Glomerular visceral epithelial cell (primary cell): ENCODE measurements around the gene RNF212.

Source experiments
- DNase-seq: peaks from one replicate; pipeline ENCODE4 v3.0.0-alpha.2; 2016; ENCODE audit errors: extremely low spot score

The RNF212 gene

DNA sequence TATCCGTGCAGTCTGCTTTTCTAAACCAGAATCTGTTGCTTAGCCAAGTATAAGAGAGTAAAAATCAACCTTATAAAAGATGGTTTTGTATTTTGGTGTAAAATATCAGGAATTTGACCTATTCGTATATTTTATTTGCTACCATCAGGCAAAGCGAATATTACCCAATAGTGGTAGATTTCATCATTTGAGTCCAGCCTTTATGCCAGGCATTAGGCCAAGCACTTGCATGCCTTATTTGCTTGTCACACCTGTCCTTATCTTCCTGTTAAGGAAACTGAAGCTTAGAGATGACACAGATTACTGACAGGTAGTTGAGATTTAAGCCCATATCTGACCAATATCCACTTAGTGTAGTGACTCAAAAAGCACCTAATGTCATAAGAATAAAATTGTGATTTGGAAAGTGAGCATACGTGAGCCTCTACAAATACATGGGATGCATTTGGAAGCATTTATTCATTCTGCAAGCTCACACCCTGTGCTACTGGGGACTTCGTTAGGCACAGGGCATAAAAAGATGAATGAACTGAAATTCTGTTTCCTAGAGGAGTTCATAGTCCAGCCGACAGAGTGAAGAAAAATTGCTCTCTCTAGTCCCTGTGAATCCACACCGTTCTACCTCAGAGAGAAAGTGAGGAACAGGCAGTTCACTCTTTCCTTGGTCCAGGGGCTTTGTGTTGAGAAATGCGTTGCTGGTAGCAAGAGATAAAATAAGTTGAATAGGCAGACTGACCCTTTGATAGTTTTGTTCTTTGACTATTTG is 2.3 kb upstream of the RNF212 start:
- DNase-seq: no peak

DNA sequence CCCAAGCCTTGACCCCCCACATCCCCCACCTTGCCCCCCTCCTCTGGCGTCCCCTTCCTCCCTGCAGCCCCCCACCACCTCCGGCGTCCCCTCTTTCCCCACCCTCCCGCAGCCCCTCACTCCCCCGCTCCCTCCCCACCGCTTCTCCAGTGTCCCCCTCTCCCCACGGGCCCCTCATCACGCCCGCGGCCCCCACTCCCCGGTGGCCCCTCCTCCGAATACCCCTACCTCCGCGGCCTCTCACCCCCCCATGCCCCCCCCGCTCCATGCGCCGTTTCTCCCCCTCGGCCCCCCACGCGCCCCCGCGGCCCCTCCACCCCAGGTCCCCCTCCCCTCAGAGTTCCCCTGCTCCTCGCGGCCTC is 562 bp downstream of the RNF212 start:
- no peak for DNase-seq

DNA sequence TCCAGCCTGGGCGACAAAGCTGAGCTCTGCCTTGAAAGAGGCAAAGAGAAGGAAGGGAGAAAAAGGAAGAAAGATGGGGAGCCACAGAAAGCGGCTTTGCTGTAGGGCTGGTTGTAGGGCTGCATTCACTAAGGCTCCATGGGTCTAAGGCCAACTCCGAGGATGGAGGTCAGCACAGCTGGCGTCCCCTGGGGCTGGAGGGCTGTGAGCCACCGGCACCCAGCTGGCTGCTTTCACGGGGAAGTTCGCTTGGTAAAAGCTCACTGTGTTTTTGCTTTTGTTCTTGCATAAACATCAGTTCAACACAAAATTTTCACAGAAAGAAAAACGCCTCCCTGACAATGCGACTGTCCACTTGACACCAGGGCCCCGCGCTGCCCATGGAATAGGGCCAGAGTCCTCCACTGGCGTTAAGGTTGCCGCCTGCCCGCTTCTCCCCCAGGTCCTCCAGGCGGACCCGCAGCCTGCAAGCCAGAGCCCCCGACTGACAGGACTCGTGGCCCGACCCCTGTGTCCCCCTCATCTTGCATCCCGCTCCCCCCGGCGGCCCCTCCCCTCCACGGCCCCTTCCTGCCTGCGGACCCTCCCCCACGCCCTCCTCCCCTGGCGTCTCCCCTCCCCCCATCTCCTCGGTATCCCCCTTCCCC is 1.1 kb downstream of the RNF212 start:
- no peak for DNase-seq

DNA sequence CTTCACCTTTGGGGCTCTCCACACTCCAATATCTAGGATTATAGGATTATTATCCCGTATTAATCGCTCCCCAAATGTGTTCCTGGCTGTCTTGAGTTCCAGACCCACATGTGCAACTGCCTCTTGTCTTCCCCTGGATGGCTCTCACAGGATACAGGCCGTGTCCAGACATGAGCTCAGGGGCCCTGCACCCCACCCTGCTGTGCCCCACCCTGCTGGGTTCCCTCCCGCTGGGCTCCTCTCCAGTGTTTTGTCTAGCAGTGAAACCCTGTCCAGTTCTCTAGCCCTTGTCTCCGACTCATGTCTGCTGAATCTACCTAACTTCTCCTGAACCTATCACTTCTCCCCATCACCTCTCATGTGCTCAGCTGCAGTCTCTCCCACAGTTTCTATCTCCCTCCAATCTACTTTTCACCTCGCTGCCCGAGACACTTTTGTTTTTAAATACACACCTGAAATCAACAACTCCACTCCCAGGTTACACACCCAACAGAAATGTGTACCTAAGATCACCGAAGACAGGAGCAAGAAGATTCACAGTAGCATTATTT is 2.0 kb downstream of the RNF212 start:
- no peak for DNase-seq

DNA sequence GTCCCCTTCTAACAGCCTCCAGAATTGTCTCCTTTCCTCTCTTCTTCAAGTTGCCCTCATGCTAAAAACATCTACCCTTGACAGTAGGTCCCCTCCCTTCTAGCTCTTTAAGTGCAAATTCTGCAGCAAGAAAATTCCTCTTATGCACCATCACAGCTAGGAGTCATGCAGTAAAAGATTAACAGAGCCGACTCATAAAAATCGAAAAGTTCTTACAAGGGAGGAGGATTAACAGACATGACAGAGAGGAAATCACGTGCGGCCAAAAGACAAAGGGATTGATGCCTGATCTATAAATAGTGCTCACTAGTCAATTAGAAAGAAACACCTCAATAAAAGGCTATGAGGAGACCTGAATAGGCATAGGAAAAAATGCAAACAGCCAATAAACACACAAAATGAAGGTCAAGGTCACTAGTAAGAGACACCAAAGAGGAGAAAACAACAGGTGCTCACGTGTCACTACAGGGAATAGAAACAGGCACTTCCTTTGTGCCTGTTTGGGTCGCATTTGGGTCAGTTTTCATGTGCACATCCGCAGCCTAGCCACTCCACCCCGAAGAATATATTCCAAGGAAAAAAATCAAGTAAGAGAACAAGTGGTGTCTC is 3.4 kb downstream of the RNF212 start:
- peak; percentile 73 for DNase-seq

DNA sequence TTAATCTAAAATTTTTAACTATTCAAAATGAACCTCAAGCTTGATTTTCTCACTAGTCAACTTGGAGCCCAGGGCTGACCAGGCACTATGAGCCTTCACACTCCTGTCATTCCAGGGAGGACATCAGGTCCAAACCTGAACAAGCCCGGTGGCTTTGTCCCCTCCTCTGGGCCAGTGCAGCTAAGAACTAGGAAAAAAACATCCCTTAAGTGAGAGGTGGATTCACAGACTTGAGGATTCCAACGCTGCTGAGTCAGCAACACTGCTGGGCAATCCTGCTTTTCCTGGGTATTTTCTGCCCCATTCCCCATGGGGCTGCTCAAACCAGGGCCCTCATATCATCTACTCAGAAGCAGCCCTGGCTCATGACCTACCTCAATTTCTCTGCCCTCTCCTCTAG is 4.0 kb downstream of the RNF212 start:
- DNase-seq: no peak

DNA sequence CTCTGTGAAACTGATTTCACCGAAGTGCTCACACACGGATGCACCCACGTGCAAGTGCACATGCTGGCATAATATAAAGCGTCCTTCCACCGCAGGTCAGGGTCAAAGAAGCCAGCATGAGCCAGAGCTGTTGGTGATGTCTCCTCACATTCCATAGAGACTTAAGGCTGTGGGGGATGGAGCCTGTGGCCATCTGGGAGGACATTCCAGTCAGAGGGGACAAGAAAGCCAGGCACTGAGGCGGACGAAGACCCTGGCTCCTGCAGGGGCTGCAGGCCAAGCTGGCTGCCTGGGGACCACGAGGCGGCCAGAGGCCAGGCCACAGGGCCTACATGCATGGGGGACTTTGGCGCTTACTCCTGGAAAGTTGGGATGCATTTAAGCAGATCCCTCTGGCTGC is 7.7 kb downstream of the RNF212 start:
- DNase-seq: no peak

DNA sequence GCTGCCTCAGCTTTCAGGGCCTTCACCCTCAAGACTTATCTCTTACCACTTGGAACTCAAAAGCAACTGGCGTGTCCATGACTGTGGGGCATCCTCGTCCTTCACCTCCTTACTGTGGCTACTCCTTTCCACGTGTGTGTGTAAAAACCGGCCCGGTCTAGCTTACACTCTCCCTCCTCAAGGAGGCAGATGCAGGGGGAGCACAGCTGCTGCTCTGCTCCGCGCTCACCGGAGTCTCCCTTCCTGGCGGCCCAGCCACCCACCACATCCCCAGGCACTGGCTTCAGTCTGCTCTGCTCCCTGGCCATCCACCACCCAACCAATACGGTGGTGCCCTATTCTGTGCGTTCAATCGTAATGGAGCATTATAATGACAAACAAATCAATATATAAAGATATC is 8.3 kb downstream of the RNF212 start:
- DNase-seq: no peak

DNA sequence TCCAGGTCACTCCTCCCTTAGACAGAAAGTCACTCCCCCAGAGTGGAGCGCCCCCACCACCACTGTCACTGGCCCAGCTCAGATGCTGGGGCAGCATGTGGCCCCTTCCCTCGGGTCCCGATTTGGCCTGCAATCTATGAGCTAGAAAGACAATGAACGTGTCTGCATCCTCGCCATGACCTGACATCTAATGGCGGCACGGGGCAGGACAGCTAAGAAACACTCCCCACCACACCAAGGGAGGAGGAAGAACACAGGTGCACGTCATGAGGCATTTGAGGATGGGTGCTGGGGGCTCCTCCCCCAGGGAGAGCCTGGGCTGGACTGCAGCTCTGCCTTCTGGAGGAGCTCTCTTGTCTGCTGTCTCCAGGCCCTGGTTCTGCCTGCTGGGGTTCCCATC is 8.7 kb downstream of the RNF212 start:
- no peak for DNase-seq

DNA sequence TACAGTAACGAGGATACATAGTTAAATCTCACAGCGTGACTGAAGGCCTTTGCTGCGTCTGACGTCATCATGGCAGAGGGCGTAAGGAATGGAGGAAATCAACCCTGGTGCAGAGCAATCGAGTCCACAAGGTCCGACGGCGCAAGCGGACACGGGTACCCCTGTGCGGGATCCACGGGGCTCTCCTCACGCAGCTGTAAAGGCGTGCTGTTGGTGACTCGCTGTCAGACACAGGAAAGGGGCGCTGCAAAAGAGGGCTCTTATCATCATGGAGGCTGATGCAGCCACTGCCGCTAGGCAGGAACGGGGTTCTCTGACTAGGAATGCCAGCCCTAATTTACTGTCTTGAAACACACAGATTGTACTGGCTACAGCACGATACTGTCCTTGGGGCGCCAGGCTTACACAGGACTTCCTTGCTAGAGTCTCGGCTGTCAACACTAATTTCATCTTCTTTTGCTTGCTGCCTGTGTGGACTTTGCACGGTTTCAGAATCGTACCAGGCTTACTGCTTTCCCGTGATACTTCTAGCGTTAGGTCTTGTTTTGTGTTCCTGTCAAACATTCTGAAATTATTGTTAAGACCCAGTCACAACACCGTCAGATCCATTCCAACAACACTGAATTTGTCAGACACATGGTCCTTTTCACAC is 13.6 kb downstream of the RNF212 start:
- no peak for DNase-seq

DNA sequence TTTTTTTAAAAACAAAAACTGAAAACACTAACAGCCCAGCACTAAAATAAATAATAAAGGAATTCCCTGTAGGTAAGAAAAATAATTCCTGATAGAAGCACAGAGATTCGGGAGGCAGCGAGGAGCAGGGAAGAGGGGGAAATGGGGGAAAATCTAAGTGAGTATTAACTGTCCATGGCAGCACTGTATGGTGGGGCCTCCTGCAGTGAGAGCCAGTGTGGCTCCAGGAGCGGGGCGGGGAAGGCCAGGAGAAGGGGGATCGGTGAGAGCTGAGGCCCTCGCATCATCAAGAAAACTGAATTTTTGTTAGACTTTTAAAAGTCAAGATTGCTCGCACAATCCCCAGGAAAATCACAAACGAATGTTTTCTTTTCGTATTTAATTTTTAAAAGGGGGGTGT is 14.1 kb downstream of the RNF212 start:
- DNase-seq: no peak

DNA sequence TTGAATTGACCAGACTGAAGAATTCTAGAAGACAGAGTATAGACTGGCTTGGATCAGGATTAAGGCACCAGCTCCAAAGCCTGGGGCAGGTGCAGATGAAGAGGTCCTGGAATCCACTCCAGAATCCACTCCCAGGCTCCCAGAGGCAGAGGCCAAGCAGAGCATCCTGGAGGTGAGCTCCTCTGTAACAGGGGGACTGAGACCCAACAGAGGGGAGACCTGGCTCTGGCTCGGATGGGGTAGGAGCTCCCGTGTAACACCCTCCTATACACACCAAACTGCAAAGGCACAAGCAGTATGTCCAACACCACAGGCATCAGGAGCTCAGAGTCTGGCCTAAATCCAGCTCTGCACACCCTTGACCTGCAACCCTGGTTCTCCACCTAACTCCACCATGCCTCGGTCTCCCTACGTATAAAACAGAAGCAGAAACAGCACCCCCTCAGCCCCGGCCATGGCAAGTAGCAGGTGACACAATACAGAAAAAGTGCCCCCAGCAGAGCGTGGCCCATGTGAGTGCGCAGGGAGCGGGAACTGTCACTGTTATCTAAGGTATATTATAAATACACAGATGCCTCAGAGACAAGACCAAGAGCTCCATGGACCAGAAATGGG is 14.9 kb downstream of the RNF212 start:
- DNase-seq: no peak

DNA sequence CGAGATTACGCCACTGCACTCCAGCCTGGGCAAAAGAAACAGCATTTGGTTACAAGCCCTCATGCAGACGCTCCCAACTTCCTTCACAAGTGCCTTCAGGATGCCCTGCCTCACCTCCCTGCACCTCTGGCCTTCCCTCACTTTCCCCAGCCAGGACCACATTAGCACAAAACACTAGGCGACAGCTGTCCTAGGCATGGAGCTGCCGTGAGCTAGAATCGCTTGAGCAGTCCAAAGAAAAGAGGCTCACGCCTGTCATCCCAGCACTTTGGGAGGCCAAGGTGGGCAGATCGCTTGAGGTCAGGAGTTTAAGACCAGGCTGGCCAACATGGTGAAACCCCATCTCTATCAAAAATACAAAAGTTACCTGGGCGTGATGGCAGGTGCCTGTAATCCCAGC is 15.8 kb downstream of the RNF212 start:
- DNase-seq: no peak

DNA sequence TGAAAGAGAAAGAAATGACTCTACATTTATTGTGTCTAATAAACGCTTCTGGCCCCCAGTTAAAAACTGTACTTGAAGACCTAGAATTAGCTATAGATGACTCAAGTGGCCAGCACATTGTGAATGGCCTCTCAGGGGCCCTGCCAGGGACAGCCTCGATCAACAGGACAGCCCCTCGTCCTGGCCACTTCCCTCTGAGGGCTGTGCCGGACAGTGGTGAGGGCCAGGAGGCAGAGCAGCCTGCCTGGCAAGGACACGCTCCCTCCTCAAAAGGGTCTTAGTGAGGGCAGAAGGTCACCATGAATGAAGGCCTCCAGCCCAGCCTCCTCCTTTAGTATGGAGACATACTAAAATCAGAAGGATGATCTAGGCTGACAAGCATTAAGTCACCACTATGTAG is 16.5 kb downstream of the RNF212 start:
- DNase-seq: no peak

DNA sequence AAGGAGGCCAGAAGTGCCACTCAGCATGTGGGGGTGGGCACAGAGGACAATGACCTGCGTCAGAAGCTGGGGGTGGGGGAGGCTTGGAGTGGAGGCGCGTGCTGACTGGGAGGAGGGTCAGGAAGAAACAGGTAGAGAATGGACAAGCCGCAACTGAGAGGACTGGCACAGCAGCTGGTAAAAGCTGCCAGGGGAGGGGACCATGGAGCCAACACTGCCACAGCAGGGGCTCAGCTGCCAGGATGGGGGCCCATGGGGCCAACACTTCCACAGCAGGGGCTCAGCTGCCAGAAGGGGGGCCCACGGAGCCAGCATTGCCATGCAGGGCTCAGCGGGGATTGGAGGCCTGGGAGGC is 19.1 kb downstream of the RNF212 start:
- no peak for DNase-seq

DNA sequence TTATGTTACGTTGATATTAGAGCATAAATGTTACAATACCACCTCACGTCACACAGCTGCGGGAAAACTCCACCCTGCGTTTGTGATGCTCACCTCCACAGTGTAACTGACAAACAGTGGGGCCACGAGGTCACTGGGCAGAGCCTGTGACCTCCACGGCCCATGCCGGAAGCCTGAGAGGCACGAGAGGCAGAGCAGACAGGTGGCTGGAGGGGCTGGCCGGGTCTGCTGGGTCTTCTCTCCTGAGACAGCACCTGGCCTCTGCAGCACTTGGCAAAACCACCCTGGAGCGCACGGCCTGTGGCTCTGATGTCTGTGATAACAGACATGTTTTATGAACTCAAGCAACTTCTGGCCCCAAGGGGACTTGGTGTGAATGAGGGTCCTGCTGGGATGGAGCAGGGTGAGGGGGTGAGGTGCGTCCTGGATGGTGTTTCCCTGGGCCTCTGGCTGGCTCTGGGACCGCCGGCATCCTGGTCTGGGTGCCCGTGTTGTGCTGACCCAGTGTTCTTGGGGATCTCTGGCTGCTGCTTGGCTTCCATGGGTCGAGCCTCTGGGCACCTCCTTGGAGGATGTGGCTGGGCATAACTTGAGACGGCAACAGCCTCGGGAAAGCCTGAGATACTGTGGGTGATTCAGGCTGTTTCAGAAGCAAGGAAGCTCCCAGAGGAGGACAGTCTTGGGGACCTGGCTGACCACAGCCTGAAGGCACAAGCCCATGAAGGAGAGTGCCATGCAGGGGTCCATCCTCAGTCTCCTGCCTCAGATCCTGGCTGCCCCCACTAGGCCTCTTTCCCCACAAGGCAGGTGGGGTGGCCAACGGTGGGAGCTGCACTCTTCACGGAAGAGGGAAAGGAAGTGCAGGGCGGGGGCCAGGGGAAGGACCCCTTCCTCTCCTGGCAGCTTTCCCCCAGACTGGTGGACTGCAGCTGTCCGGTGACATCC is 19.7 kb downstream of the RNF212 start:
- no peak for DNase-seq

DNA sequence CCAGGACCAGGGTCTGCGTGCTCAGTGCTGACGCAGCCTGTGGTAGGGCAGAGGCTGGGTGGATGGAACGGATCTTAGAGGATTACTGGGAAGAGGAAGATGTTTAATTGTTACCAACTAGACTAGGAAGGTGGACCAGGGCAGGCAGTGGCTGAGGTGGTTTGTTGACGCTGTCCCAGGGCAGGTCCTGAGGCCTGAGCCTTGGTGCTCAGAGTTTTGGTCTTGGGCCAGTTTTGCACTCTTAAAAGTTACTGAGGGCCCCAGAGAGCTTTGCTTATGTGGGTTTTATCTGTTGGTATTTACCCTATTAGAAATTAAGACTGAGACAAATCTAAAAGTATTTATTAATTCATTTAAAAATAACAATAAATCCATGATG is 20.4 kb downstream of the RNF212 start:
- no peak for DNase-seq

DNA sequence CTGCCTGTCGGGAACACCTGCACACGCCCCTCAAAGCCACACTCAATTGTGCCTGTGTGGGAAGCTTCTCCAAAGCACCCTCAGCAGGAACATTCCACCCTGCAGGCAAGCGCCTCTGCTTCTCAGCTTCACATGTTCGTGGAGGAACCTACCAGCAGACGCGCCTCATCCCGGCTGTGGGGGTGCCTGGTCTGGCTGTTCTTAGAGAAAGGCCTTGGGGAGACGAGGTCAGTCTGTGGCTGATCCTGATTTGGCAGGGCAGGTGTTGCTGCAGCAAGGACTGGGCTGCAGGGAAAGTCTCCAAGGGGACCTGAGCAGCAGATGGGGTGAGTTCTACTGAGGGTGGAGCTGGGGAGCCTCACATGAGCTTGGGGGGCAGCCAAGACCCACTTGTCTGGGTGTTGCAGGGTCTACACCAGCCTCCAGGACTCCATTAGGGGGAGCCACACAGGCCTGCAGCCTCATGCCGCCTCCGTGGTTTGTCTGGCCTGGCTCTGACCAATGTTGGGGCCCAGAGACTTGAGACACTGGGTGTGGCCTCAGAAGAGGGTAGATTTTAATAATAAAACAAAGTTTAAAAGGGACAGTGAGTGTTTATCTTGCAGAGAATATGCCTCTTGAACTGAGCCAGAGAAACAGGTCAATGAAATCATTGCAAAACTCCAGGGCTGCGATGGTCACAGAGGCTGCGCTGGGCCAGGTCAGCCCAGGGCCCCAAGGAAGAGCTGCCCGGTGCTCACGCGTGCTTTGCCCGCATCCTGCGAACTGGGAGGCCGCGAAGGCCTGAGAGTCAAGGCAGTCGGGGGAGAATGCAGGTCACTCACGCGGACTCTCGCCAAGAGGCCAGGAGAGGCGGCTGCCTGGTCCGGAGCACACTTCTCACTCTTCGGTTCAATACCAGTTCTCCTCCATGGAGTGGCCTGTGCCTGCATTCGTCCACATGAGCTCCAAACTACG is 21.1 kb downstream of the RNF212 start:
- DNase-seq: no peak

DNA sequence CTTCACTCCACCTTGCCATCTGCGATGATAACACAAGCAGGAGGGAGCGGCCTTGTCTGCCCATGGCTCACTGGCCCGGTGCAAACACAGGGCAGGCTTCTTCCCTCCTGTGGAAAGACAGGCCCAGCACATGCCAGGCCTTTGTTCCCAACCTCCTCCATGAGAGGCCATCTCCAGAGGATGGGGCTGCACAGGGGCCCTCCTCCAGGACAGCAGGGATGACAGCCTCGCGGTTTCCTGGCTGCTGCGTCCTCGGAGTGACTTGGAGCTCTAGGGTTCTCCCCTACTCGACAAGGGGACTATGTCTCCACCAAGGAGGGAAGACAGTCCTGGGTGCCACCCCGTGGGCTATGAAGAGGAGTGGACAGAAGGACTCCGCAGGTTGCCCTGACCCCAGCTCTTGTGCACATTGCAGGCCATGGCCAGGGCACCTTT is 21.8 kb downstream of the RNF212 start:
- no peak for DNase-seq
